ENCODE data around the gene TBC1D22A. TPM values are rescaled to one million over a fixed set of nuclear protein-coding genes. Genes with fewer than 3 reads are reported as not detected.

Gene TBC1D22A
- total RNA-seq, 6 experiments from 2014 or later, result 10.9 to 18.1 (median 14.0) TPM

GRCh38 chr22:47128622-47129215 lies 366.3 kb downstream of the TBC1D22A start:
- TF ChIP-seq CTCF (IDR thresholded peaks at IDR 0.05) (no peak), POLR2A (IDR thresholded peaks at IDR 0.05) (no peak)
- Histone ChIP-seq H3K36me3 (no peaks in the 10 kb centered on the region), H3K4me3 (no peak overlapping the region), H3K27ac (no peak overlapping the region), H3K4me1 (no peaks in the 10 kb centered on the region), H3K9me3 (no peaks in the 10 kb centered on the region), H3K27me3 (no peaks in the 10 kb centered on the region)
- peak in 1 of 3 donors; percentile 44 for DNase-seq
- intact Hi-C loops (cut with DNase I), result no loop called here
- ATAC-seq, result no peak
- 95% methylated on average over 16 of the region's 21 CpGs for WGBS (ENCODE audit: insufficient coverage, low coverage, low lambda C conversion rate, missing lambda C conversion rate)

GRCh38 chr22:47129902-47130635 lies 367.6 kb downstream of the TBC1D22A start:
- H3K9me3 ChIP-seq, result no peaks in the 10 kb centered on the region
- H3K27me3 ChIP-seq, result no peaks in the 10 kb centered on the region
- H3K4me3 ChIP-seq, result no peak overlapping the region
- 86% methylated on average over 12 of the region's 21 CpGs for WGBS (ENCODE audit: insufficient coverage, low coverage, low lambda C conversion rate, missing lambda C conversion rate)
- H3K27ac ChIP-seq, result no peak overlapping the region
- no peak for TF ChIP-seq CTCF (IDR thresholded peaks at IDR 0.05)
- intact Hi-C loops (cut with DNase I), result no loop called here
- H3K4me1 ChIP-seq, result no peaks in the 10 kb centered on the region
- ATAC-seq (peak in 2 of 4 donors; percentile 9 to 27), DNase-seq (peak in 2 of 3 donors; percentile 18 to 43)
- no peaks in the 10 kb centered on the region for H3K36me3 ChIP-seq

GRCh38 chr22:47130883-47131631 lies 368.6 kb downstream of the TBC1D22A start:
- intact Hi-C loops (cut with DNase I), result no loop called here

More at GRCh38 chr22:47130883-47131631, 368.6 kb downstream of the TBC1D22A start:
- Histone ChIP-seq H3K27ac (no peak overlapping the region), H3K4me1 (no peaks in the 10 kb centered on the region), H3K9me3 (no peaks in the 10 kb centered on the region), H3K4me3 (no peak overlapping the region), H3K36me3 (no peaks in the 10 kb centered on the region), H3K27me3 (no peaks in the 10 kb centered on the region)
- WGBS (ENCODE audit: insufficient coverage, low coverage, low lambda C conversion rate, missing lambda C conversion rate), result no CpG with 5 or more reads among the region's 16 CpGs
- DNase-seq, result peak in 1 of 3 donors; percentile 28
- TF ChIP-seq POLR2A (IDR thresholded peaks at IDR 0.05) (no peak), CTCF (IDR thresholded peaks at IDR 0.05) (no peak)
- ATAC-seq, result no peak

All from right lobe of liver (tissue), 6 donors.